GM10266 (cell line): ENCODE data around the gene SLC23A2.
"Not testable (repeated sequence)": the region's sequence is repeated elsewhere in the genome, so short reads cannot be mapped to it uniquely, and the experiment has no call there.

Experiments used
- DNase-seq: peaks from one replicate; pipeline ENCODE4 v3.0.0; 2012; ENCODE audit errors: extremely low spot score
- CTCF ChIP-seq: IDR thresholded peaks from 2 replicates; pipeline ENCODE4 v1.5.1; 2012; ENCODE audit warnings: mild to moderate bottlenecking, low read depth; ENCODE audit not compliant: control insufficient read depth, insufficient read depth; ENCODE audit errors: missing control alignments

SLC23A2 gene

GRCh38 chr20:4929686-4930397 lies 71.5 kb downstream of the SLC23A2 start:
- peak; percentile 17 for DNase-seq
- no peak for TF ChIP-seq CTCF

- TF ChIP-seq CTCF: no peak
- no peak for DNase-seq
These were observed 74.7 kb downstream of the SLC23A2 start for GRCh38 chr20:4926531-4927156.

GRCh38 chr20:4925842-4926530 lies 75.3 kb downstream of the SLC23A2 start:
- no peak for TF ChIP-seq CTCF
- DNase-seq: no peak

- DNase-seq: no peak
- no peak for TF ChIP-seq CTCF
These were observed 76.9 kb downstream of the SLC23A2 start for GRCh38 chr20:4924446-4924845.

- DNase-seq: no peak
- TF ChIP-seq CTCF: no peak
These were observed 77.3 kb downstream of the SLC23A2 start for GRCh38 chr20:4924032-4924431.

GRCh38 chr20:4922186-4922585 lies 79.1 kb downstream of the SLC23A2 start:
- TF ChIP-seq CTCF: no peak
- DNase-seq: no peak

- not testable (repeated sequence) for DNase-seq
These were observed 80.0 kb downstream of the SLC23A2 start for GRCh38 chr20:4921271-4921670.
